Pancreas (tissue), 10 donors: ENCODE measurements around the gene C11orf86. TPM values are rescaled to one million over a fixed set of nuclear protein-coding genes. Genes with fewer than 3 reads are reported as not detected.
"Not testable (repeated sequence)": the region's sequence is repeated elsewhere in the genome, so short reads cannot be mapped to it uniquely, and the experiment has no call there.

Experiments
- ATAC-seq, 4 donors: fragments of 200-7000 bp; cut with Tn5 transposase; one replicate each; pipeline versions ENCODE4 v1.8.0 to v1.9.1; 2020; ENCODE audit warnings: mild to moderate bottlenecking in 4 of 4, moderate library complexity in 4 of 4
- DNase-seq, 6 donors: peaks; one replicate each; pipeline ENCODE4 v3.0.0-alpha.2; 2020
- FAIRE-seq: peaks from 2 replicates; lab custom pipeline; 2012; peaks lifted over from hg19 to GRCh38; lab: Jason Lieb, UNC
- H3K27ac ChIP-seq, 4 donors: fragments of 200-600 bp; sonication (generic); 1 replicate in 3 of 4; 2 replicates in 1 of 4; pipeline versions ENCODE4 v1.5.0 to v1.8.0; 2020
- H3K27me3 ChIP-seq, 4 donors: fragments of 200-600 bp; one replicate each; pipeline ENCODE4 v1.8.0; 2021
- H3K36me3 ChIP-seq, 3 donors: fragments of 200-600 bp; sonication (generic) in 1 of 3; one replicate each; pipeline versions ENCODE4 v1.5.0 to v1.8.0; 2020 to 2021
- H3K4me1 ChIP-seq, 3 donors: fragments of 200-600 bp; one replicate each; pipeline ENCODE4 v1.8.0; 2021
- H3K4me3 ChIP-seq, 4 donors: fragments of 200-600 bp; sonication (generic) in 2 of 4; one replicate each; pipeline versions ENCODE4 v1.5.0 to v1.8.0; 2020 to 2021
- H3K9me3 ChIP-seq, 4 donors: fragments of 200-600 bp; one replicate each; pipeline ENCODE4 v1.8.0; 2021
- WGBS, 2 donors: extraction: QIAGEN DNeasy Blood & Tissue Kit; methylation state at CpG; one replicate each; pipeline ENCODE4 v1.1.7; 2013; 5-methylcytosine and 5-hydroxymethylcytosine counted together
- intact Hi-C, 3 donors: fragments of 100-400 bp; cut with DNase I; formaldehyde crosslinking; loops; one replicate each; pipeline versions ENCODE4 v1.11.1 to v1.14.2; 2022
- polyA plus RNA-seq, 2 donors: library from polyadenylated mRNA; stranded (reverse); fragments of 200-250 nt; gene quantifications; one replicate each; pipeline ENCODE4 v1.2.3, GENCODE V29; 2013
- total RNA-seq, 6 donors: library from RNA; stranded (reverse); fragmentation: NEBNext Ultra II Directional in 4 of 6; extraction: Animal tissue kit (Norgen Biotek cat#: 25700) in 4 of 6; gene quantifications; one replicate each; pipeline versions ENCODE4 v1.2.1 to v1.2.4, GENCODE V29; 2021 to 2023
- TF ChIP-seq, protein P1 (sequence below), 4 donors: fragments of 200-600 bp; sonication (generic) in 3 of 4; IDR thresholded peaks; one replicate each; pipeline versions ENCODE4 v1.5.0 to v1.8.0; 2021; ENCODE audit warnings: antibody characterized with exemption in 4 of 4
- donor health status: healthy with polysubstance abuse.
- donor health status: DM: no; HTN: no; CAD: no; lungs with moderate emphysema.
- donor health status: DM: no; HTN: no; CAD: no.
- donor health status: control.
- donor health status: control.
- donor health status: Bipolar disorder and iron deficiency.
- donor health status: DM: yes; HTN: yes; CAD: no.
- donor health status: DM: no; HTN: no; CAD: no.
- donor health status: DM: no; HTN: no; CAD: no.
- donor health status: DM: yes; HTN: yes; CAD: no.

The C11orf86 gene
- total and polyA plus RNA-seq, 8 donors: 0.07 to 0.38 TPM; not detected in 6

- no peak for FAIRE-seq
These were observed 18.3 kb upstream of the C11orf86 start for GRCh38 chr11:66956689-66957290.

DNA sequence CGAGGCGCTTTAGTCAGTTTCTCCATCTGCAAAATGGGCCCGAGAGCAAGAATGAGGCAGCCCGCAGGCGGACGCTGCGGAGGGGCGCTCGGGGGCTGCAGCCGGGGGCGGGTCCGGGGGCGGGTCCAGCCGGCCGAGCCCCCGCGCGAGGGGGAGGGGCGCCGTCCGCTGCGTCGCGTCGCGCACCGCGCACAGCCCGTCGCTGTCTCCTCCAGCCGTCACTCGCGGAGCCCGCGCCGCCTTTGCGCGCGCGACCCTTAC lies 17.2 kb upstream of the C11orf86 start:
- Histone ChIP-seq H3K27ac (peak overlapping the region in 3 of 4 donors; percentile 50 to 62 (median 53)), H3K36me3 (no peaks in the 10 kb centered on the region), H3K9me3 (no peaks in the 10 kb centered on the region), H3K4me1 (peaks cover 0 to 10% (median 0%) of the 10 kb centered on the region in 3 donors), H3K27me3 (no peaks in the 10 kb centered on the region), H3K4me3 (peak overlapping the region; percentile 45 to 73 (median 63))
- WGBS, 2 donors: 1% methylated on average over 27 to 40 of the region's 40 CpGs
- TF ChIP-seq, protein P1, sequence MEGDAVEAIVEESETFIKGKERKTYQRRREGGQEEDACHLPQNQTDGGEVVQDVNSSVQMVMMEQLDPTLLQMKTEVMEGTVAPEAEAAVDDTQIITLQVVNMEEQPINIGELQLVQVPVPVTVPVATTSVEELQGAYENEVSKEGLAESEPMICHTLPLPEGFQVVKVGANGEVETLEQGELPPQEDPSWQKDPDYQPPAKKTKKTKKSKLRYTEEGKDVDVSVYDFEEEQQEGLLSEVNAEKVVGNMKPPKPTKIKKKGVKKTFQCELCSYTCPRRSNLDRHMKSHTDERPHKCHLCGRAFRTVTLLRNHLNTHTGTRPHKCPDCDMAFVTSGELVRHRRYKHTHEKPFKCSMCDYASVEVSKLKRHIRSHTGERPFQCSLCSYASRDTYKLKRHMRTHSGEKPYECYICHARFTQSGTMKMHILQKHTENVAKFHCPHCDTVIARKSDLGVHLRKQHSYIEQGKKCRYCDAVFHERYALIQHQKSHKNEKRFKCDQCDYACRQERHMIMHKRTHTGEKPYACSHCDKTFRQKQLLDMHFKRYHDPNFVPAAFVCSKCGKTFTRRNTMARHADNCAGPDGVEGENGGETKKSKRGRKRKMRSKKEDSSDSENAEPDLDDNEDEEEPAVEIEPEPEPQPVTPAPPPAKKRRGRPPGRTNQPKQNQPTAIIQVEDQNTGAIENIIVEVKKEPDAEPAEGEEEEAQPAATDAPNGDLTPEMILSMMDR (IDR thresholded peaks at IDR 0.05): no peak
- DNase-seq (no peak), ATAC-seq (peak; percentile 11 to 57 (median 22)), FAIRE-seq (no peak)
- intact Hi-C loops: no loop called here

More at GRCh38 chr11:66956689-66957290, 18.3 kb upstream of the C11orf86 start:
- Histone ChIP-seq H3K9me3 (no peaks in the 10 kb centered on the region), H3K4me3 (no peak overlapping the region), H3K36me3 (no peaks in the 10 kb centered on the region), H3K27me3 (no peaks in the 10 kb centered on the region), H3K27ac (no peak overlapping the region), H3K4me1 (peaks cover 0 to 14% (median 0%) of the 10 kb centered on the region in 3 donors)
- ATAC-seq (no peak), DNase-seq (no peak)
- TF ChIP-seq, protein P1 (IDR thresholded peaks at IDR 0.05): no peak
- intact Hi-C loops: no loop called here
- WGBS, 2 donors: 80 to 91% methylated on average over 7 of the region's 7 CpGs

GRCh38 chr11:66958232-66958955 lies 16.7 kb upstream of the C11orf86 start, which contains the start of gene PC:
Gene PC (minus strand): TSS chr11:66958383. CDS start chr11:66872159, 86,224 bp downstream.
- Histone ChIP-seq H3K4me3 (peak within 1 kb of the TSS; percentile 45 to 73 (median 63)), H3K27me3 (no peaks in the 10 kb centered on the region), H3K27ac (peak within 1 kb of the TSS; percentile 1 to 62 (median 56)), H3K4me1 (peaks cover 0 to 10% (median 0%) of the 10 kb centered on the region in 3 donors), H3K36me3 (no peaks in the 10 kb centered on the region), H3K9me3 (no peaks in the 10 kb centered on the region)
- intact Hi-C loops: no loop called here
- DNase-seq: peak; percentile 97 to 100 (median 100)
- ATAC-seq: peak; percentile 95 to 99 (median 98)
- peak; percentile 72 for FAIRE-seq
- TF ChIP-seq, protein P1 (IDR thresholded peaks at IDR 0.05): no peak
- WGBS, 2 donors: 0 to 1% methylated on average over 73 to 74 of the region's 74 CpGs

- DNase-seq (no peak), FAIRE-seq (no peak), ATAC-seq (no peak)
- TF ChIP-seq, protein P1 (IDR thresholded peaks at IDR 0.05): no peak
- Histone ChIP-seq H3K4me1 (peaks cover 0 to 10% (median 0%) of the 10 kb centered on the region in 3 donors), H3K36me3 (no peaks in the 10 kb centered on the region), H3K4me3 (peak overlapping the region in 1 of 4 donors; percentile 24), H3K27me3 (no peaks in the 10 kb centered on the region), H3K27ac (peak overlapping the region; percentile 1 to 60 (median 50)), H3K9me3 (no peaks in the 10 kb centered on the region)
- WGBS, 2 donors: 28 to 43% methylated on average over 10 of the region's 10 CpGs
- intact Hi-C loops: no loop called here
These were observed 16.2 kb upstream of the C11orf86 start for GRCh38 chr11:66958956-66959274.

DNA sequence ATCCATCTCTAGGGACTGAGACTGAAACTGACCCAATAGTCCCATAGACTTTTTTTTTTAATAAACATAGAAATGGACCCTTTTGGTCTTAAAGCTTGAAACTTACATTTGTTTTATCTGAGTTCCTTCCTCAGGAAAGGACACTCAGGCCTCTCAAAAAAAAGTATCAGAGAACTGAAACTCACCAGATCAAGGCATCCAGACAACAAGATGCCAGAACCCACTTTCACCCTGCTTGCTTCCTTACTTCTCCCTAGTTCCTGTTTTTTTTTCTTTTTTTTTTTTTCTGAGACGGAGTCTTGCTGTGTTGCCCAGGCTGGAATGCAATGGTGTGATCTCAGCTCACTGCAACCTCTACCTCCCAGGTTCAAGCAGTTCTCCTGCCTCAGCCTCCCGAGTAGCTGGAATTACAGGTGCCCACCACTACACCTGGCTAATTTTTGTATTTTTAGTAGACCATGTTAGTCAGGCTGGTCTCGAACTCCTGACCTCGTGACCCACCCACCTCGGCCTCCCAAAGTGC lies 13.4 kb upstream of the C11orf86 start:
- WGBS, 2 donors: 83 to 88% methylated on average over 5 of the region's 5 CpGs
- H3K4me1 ChIP-seq, FAIRE-seq, H3K9me3 ChIP-seq, intact Hi-C loops, H3K4me3 ChIP-seq, DNase-seq, H3K27me3 ChIP-seq, H3K36me3 ChIP-seq, ATAC-seq, H3K27ac ChIP-seq: not testable (repeated sequence)
